ENCODE measurements around the gene AKR1C3. TPM values are rescaled to one million over a fixed set of nuclear protein-coding genes. Genes with fewer than 3 reads are reported as not detected.
"Not testable (repeated sequence)": the region's sequence is repeated elsewhere in the genome, so short reads cannot be mapped to it uniquely, and the experiment has no call there.

AKR1C3 gene
- polyA plus RNA-seq, 1 experiment = 10.7 TPM

DNA sequence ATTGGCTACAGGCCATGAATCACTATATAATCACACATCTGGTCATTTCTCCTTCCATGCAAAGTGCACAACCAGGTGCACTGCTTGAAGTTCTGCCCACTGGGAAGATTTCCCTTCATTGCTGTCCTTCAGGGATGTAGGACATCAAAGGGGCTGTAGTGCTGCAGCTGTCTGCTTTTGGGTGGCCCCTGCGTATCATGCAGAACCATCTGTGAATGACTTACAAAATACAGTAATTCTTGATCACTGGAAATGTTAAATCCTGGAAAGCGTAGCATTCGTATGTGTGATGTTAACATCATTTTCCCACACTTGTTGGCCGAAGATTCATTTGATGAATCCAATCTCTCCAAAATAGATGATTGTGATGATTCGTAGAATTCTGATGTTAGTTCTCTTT lies 22.4 kb downstream of the AKR1C3 start:
- Histone ChIP-seq H3K27ac (ENCODE audit: low read depth, low read length) (no peak overlapping the region), H3K9me3 (ENCODE audit: control insufficient read depth, insufficient read depth, low read length) (no peaks in the 10 kb centered on the region), H3K4me3 (ENCODE audit: low read depth, low read length) (no peak overlapping the region), H3K27me3 (ENCODE audit: control insufficient read depth, insufficient read depth, low read length) (no peaks in the 10 kb centered on the region)
- no peak for DNase-seq (ENCODE audit: low read depth, low spot score)
- ChIA-PET CTCF (no interaction called here), POLR2A (no interaction called here)
- TF ChIP-seq, protein P1, sequence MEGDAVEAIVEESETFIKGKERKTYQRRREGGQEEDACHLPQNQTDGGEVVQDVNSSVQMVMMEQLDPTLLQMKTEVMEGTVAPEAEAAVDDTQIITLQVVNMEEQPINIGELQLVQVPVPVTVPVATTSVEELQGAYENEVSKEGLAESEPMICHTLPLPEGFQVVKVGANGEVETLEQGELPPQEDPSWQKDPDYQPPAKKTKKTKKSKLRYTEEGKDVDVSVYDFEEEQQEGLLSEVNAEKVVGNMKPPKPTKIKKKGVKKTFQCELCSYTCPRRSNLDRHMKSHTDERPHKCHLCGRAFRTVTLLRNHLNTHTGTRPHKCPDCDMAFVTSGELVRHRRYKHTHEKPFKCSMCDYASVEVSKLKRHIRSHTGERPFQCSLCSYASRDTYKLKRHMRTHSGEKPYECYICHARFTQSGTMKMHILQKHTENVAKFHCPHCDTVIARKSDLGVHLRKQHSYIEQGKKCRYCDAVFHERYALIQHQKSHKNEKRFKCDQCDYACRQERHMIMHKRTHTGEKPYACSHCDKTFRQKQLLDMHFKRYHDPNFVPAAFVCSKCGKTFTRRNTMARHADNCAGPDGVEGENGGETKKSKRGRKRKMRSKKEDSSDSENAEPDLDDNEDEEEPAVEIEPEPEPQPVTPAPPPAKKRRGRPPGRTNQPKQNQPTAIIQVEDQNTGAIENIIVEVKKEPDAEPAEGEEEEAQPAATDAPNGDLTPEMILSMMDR (IDR thresholded peaks at IDR 0.05; ENCODE audit: low read depth, low read length) = no peak

DNA sequence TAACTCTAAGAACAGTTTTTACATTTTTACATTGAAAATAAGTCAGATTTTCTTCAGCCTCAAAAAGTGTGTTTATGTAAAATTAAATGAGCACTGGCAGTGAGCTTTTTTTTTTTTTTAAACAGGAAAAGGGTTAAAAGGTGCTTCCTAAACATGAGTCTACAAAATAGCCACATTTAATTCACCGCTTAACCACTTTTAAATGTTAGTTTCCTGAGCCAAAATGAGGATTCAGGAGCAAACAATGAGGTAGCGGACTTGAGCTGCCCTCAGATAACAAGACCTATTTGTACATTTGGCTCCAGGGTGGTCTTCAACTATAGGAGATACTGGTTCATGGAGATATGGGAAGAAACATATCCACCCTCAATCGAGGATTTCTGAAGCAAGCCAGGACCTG lies 22.8 kb downstream of the AKR1C3 start:
- POLR2A ChIA-PET = no interaction called here
- no peak for DNase-seq (ENCODE audit: low read depth, low spot score)
- H3K9me3 ChIP-seq (ENCODE audit: control insufficient read depth, insufficient read depth, low read length) = no peaks in the 10 kb centered on the region
- H3K27ac ChIP-seq (ENCODE audit: low read depth, low read length) = no peak overlapping the region
- no peak overlapping the region for H3K4me3 ChIP-seq (ENCODE audit: low read depth, low read length)
- TF ChIP-seq, protein P1 (IDR thresholded peaks at IDR 0.05; ENCODE audit: low read depth, low read length) = no peak
- CTCF ChIA-PET = no interaction called here
- H3K27me3 ChIP-seq (ENCODE audit: control insufficient read depth, insufficient read depth, low read length) = no peaks in the 10 kb centered on the region

DNA sequence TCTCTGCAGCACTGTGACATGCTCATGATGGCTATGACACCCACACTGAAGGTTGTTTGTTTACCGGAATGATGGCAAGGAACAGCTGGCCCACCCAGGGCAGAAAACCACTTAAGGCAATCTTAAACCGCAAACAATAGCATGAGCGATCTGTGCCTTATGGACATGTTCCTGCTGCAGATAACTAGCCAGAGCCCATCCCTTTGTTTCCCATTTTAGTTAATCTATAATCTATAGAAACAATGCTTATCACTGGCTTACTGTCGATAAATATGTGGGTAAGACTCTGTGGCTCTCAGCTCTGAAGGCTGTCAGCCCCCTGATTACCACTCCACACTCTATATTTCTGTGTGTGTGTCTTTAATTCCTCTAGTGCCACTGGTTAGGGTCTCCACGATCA lies 25.8 kb downstream of the AKR1C3 start:
- POLR2A ChIA-PET; H3K9me3 ChIP-seq (ENCODE audit: control insufficient read depth, insufficient read depth, low read length); CTCF ChIA-PET; H3K27me3 ChIP-seq (ENCODE audit: control insufficient read depth, insufficient read depth, low read length); DNase-seq (ENCODE audit: low read depth, low spot score); H3K4me3 ChIP-seq (ENCODE audit: low read depth, low read length); H3K27ac ChIP-seq (ENCODE audit: low read depth, low read length): not testable (repeated sequence)

- CTCF ChIA-PET = no interaction called here
- POLR2A ChIA-PET = no interaction called here
- Histone ChIP-seq H3K9me3 (ENCODE audit: control insufficient read depth, insufficient read depth, low read length) (no peaks in the 10 kb centered on the region), H3K27me3 (ENCODE audit: control insufficient read depth, insufficient read depth, low read length) (no peaks in the 10 kb centered on the region), H3K27ac (ENCODE audit: low read depth, low read length) (no peak overlapping the region), H3K4me3 (ENCODE audit: low read depth, low read length) (no peak overlapping the region)
- TF ChIP-seq, protein P1 (IDR thresholded peaks at IDR 0.05; ENCODE audit: low read depth, low read length) = no peak
- DNase-seq (ENCODE audit: low read depth, low spot score) = no peak
Measured at GRCh38 chr10:5123886-5124285, 29.7 kb downstream of the AKR1C3 start.

- TF ChIP-seq, protein P1 (IDR thresholded peaks at IDR 0.05; ENCODE audit: low read depth, low read length) = no peak
- no peaks in the 10 kb centered on the region for H3K27me3 ChIP-seq (ENCODE audit: control insufficient read depth, insufficient read depth, low read length)
- no peak for DNase-seq (ENCODE audit: low read depth, low spot score)
- no peaks in the 10 kb centered on the region for H3K9me3 ChIP-seq (ENCODE audit: control insufficient read depth, insufficient read depth, low read length)
- H3K27ac ChIP-seq (ENCODE audit: low read depth, low read length) = no peak overlapping the region
- CTCF ChIA-PET = no interaction called here
- no peak overlapping the region for H3K4me3 ChIP-seq (ENCODE audit: low read depth, low read length)
- POLR2A ChIA-PET = no interaction called here
Measured at GRCh38 chr10:5125315-5126044, 31.3 kb downstream of the AKR1C3 start.

Data from AG04450 (cell line).